NCI-H524 treated with DMSO at 0.1 percent for 48 hours (cell line): ENCODE data around the gene CTNNBL1.
"Not testable (repeated sequence)": the region's sequence is repeated elsewhere in the genome, so short reads cannot be mapped to it uniquely, and the experiment has no call there.

Source experiments
- DNase-seq: peaks from one replicate; lab custom pipeline; 2025; lab: John Stamatoyannopoulos, UW

Gene CTNNBL1

GRCh38 chr20:37693635-37694626, at the start of gene CTNNBL1:
CTNNBL1 (plus strand) TSS chr20:37694030; CDS start chr20:37694123, 93 bp downstream.
- DNase-seq: peak; percentile 91

- no peak for DNase-seq
Observed at GRCh38 chr20:37644605-37645004, 49.2 kb upstream of the CTNNBL1 start.

GRCh38 chr20:37647946-37648345, 45.9 kb upstream of the CTNNBL1 start:
- no peak for DNase-seq

GRCh38 chr20:37649017-37649416, 44.8 kb upstream of the CTNNBL1 start:
- no peak for DNase-seq

GRCh38 chr20:37649676-37650370, 44.0 kb upstream of the CTNNBL1 start:
- DNase-seq: no peak

- DNase-seq: no peak
Observed at GRCh38 chr20:37650661-37651060, 43.2 kb upstream of the CTNNBL1 start.

GRCh38 chr20:37651932-37652331, 41.9 kb upstream of the CTNNBL1 start:
- peak; percentile 41 for DNase-seq

GRCh38 chr20:37656945-37657344, 36.9 kb upstream of the CTNNBL1 start:
- no peak for DNase-seq

GRCh38 chr20:37657924-37658804, 35.7 kb upstream of the CTNNBL1 start:
- peak; percentile 83 for DNase-seq

GRCh38 chr20:37661519-37661918, 32.3 kb upstream of the CTNNBL1 start:
- no peak for DNase-seq

- no peak for DNase-seq
Observed at GRCh38 chr20:37662308-37662707, 31.5 kb upstream of the CTNNBL1 start.

GRCh38 chr20:37664595-37664994, 29.2 kb upstream of the CTNNBL1 start:
- DNase-seq: not testable (repeated sequence)

GRCh38 chr20:37668166-37668565, 25.7 kb upstream of the CTNNBL1 start:
- no peak for DNase-seq

- DNase-seq: no peak
Observed at GRCh38 chr20:37669062-37669772, 24.6 kb upstream of the CTNNBL1 start.

- no peak for DNase-seq
Observed at GRCh38 chr20:37669773-37670236, 24.0 kb upstream of the CTNNBL1 start.

- DNase-seq: peak; percentile 81
Observed at GRCh38 chr20:37670351-37670791, 23.5 kb upstream of the CTNNBL1 start.

- no peak for DNase-seq
Observed at GRCh38 chr20:37672143-37672542, 21.7 kb upstream of the CTNNBL1 start.

- peak; percentile 92 for DNase-seq
Observed at GRCh38 chr20:37673444-37673843, 20.4 kb upstream of the CTNNBL1 start.

- no peak for DNase-seq
Observed at GRCh38 chr20:37676440-37676839, 17.4 kb upstream of the CTNNBL1 start.

GRCh38 chr20:37677969-37678861, 15.6 kb upstream of the CTNNBL1 start:
- no peak for DNase-seq
